K562 treated with DMSO at 1 percent for 12 hours (cell line): ENCODE data around the gene ZSWIM2. TPM values are rescaled to one million over a fixed set of nuclear protein-coding genes. Genes with fewer than 3 reads are reported as not detected.

Experiments
- total RNA-seq: library from RNA; unstranded; fragments of 300-600 nt; gene quantifications from 2 replicates; pipeline ENCODE4 v1.2.3, GENCODE V29; 2022; ENCODE audit not compliant: insufficient read depth

Gene ZSWIM2, protein sequence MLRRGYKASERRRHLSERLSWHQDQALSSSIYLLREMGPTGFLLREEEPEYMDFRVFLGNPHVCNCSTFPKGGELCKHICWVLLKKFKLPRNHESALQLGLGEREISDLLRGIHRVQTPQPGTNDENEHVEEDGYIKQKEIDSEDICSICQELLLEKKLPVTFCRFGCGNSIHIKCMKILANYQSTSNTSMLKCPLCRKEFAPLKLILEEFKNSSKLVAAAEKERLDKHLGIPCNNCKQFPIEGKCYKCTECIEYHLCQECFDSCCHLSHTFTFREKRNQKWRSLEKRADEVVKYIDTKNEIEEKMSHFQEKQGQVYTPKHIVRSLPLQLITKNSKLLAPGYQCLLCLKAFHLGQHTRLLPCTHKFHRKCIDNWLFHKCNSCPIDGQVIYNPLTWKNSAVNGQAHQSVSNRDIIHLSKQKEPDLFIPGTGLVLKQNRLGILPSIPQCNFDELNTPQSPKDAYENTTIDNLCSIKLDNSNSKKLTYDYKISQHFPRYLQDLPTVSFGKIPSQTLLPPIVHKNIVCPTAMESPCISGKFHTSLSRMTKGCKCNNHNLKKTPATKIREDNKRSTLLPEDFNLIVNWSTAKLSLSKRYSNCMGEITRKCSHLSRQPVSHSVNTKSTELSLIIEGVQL
- total RNA-seq = not detected in 2 replicates

DNA sequence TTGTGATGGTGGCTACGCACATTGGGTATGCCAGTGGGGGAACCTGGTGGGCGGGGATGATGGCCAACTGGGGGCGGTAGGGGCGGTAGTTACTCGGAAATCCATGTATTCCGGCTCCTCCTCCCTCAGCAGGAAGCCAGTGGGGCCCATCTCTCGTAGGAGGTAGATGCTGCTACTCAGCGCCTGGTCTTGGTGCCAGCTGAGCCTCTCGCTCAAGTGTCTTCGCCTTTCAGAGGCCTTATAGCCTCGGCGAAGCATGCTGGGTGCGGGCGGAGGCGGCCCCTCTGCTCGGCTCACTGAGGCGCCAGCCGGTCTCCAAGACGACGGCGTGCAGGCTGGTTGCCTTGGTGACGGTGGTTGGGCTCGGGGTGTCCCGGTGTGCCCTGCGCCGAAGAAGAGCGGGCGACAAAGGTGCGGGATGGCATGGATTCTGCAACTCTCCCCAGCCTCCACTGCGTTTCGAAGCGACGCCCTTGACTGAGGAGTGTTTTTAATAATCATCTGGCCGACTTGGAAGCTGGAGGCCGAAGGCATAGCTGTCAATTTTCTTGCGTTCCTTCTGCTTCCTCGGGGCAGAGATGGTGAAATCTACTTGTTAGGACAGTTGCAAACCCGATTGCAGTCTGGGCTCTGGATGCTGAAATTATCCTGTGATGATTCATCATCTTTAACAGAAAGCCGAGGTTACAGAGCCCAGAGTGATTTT lies at the start of gene ZSWIM2:
ZSWIM2 (minus strand) TSS at position 298 of the 706 bp plus-strand sequence; CDS start at position 258, 40 bp downstream.

Other genes with a start within 250 kb of the ZSWIM2 start
- gene FAM171B, start 155.1 kb downstream of the ZSWIM2 start, total RNA-seq = 0.38 TPM in 1 of 2 replicates, not detected in the other